NCI-H2029 (cell line): ENCODE data around the gene HEATR5B.
A peak's percentile ranks its signal among the peaks of the same experiment; 100 is the strongest.
"Not testable (repeated sequence)": the region's sequence is repeated elsewhere in the genome, so short reads cannot be mapped to it uniquely, and the experiment has no call there.

Source experiments
- DNase-seq: peaks from one replicate; lab custom pipeline; 2025; lab: John Stamatoyannopoulos, UW

Gene HEATR5B

GRCh38 chr2:36981911-36982310 lies 102.3 kb downstream of the HEATR5B start:
- no peak for DNase-seq

- not testable (repeated sequence) for DNase-seq
Observed at GRCh38 chr2:36979007-36979406, 105.2 kb downstream of the HEATR5B start.

- DNase-seq: no peak
Observed at GRCh38 chr2:36976065-36976464, 108.1 kb downstream of the HEATR5B start.

GRCh38 chr2:36975306-36975705 lies 108.9 kb downstream of the HEATR5B start:
- DNase-seq: no peak

GRCh38 chr2:36973320-36973719 lies 110.9 kb downstream of the HEATR5B start:
- no peak for DNase-seq

GRCh38 chr2:36971990-36972389 lies 112.2 kb downstream of the HEATR5B start:
- DNase-seq: no peak

GRCh38 chr2:36967236-36967876 lies 116.8 kb downstream of the HEATR5B start:
- no peak for DNase-seq

GRCh38 chr2:36966370-36967235 lies 117.6 kb downstream of the HEATR5B start, which contains the start of gene STRN:
TSS of gene STRN (minus strand) at chr2:36966536. CDS start at chr2:36966463, 73 bp downstream.
- DNase-seq: peak; percentile 88

GRCh38 chr2:36965751-36966369 lies 118.3 kb downstream of the HEATR5B start:
- DNase-seq: no peak

GRCh38 chr2:36965206-36965605 lies 119.0 kb downstream of the HEATR5B start:
- DNase-seq: no peak

- no peak for DNase-seq
Observed at GRCh38 chr2:36964496-36965058, 119.6 kb downstream of the HEATR5B start.

GRCh38 chr2:36963734-36964133 lies 120.4 kb downstream of the HEATR5B start:
- no peak for DNase-seq

GRCh38 chr2:36963106-36963505 lies 121.1 kb downstream of the HEATR5B start:
- DNase-seq: no peak

- no peak for DNase-seq
Observed at GRCh38 chr2:36960773-36961172, 123.4 kb downstream of the HEATR5B start.

- no peak for DNase-seq
Observed at GRCh38 chr2:36960005-36960675, 124.0 kb downstream of the HEATR5B start.

GRCh38 chr2:36954977-36955607 lies 129.1 kb downstream of the HEATR5B start:
- no peak for DNase-seq

- DNase-seq: no peak
Observed at GRCh38 chr2:36952748-36953197, 131.4 kb downstream of the HEATR5B start.

- no peak for DNase-seq
Observed at GRCh38 chr2:36951574-36951973, 132.6 kb downstream of the HEATR5B start.

GRCh38 chr2:36951027-36951518 lies 133.1 kb downstream of the HEATR5B start:
- no peak for DNase-seq

GRCh38 chr2:36949845-36950244 lies 134.3 kb downstream of the HEATR5B start:
- no peak for DNase-seq

GRCh38 chr2:36945240-36945639 lies 138.9 kb downstream of the HEATR5B start:
- not testable (repeated sequence) for DNase-seq
